ENCODE measurements around the gene PTCD2.

DNA sequence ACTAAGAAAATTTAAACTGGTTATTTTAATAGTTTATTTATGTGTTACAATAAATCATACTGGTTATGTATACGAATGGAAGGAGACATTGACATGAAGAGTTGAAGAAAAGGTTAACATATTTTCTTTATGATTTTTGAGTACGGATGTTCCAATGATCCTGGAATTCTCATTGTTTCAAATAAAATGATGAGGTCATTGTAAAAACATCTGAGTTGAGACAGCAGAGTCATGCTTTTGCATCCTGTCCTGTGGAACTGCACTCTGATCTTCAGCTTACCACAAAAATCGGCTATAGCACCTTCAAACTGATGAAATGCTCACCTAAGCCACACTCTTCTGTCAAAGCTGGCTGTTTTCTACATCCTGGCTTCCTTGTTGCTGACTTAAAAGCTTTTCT, 67.8 kb downstream of the PTCD2 start:
- TF ChIP-seq POLR2A (IDR thresholded peaks at IDR 0.05; ENCODE audit: low read depth, low read length), result no peak
- no peak for TF ChIP-seq POLR2AphosphoS5 (IDR thresholded peaks at IDR 0.05; ENCODE audit: low read depth, low read length)
- no peak for TF ChIP-seq PAX5 (IDR thresholded peaks at IDR 0.05; ENCODE audit: insufficient read depth, low read length, severe bottlenecking)
- TF ChIP-seq TAF1 (IDR thresholded peaks at IDR 0.05; ENCODE audit: low read depth, low read length), result no peak
- TF ChIP-seq SPI1 (IDR thresholded peaks at IDR 0.05; ENCODE audit: low read depth, low read length), result no peak
- no peak for TF ChIP-seq POU2F2 (IDR thresholded peaks at IDR 0.05; ENCODE audit: low read depth, low read length)

All from GM12891 (cell line).